Smooth muscle cell (in vitro differentiated cells): Measurements from ENCODE around the gene GRAMD4. TPM values are rescaled to one million over a fixed set of nuclear protein-coding genes. Genes with fewer than 3 reads are reported as not detected.

Experiments used
- DNase-seq: peaks from one replicate; lab custom pipeline; 2025; ENCODE audit not compliant: unreplicated experiment; lab: John Stamatoyannopoulos, UW
- H2AFZ ChIP-seq: fragments of 200-600 bp; sonication (generic); 2 replicates; pipeline ENCODE4 v1.6.0; 2016; ENCODE audit warnings: antibody characterized with exemption, low read depth, mild to moderate bottlenecking
- H3F3A ChIP-seq: fragments of 200-600 bp; sonication (generic); 2 replicates; pipeline ENCODE4 v1.6.0; 2017; ENCODE audit warnings: antibody characterized with exemption, low read depth
- H3K27ac ChIP-seq: fragments of 200-600 bp; sonication (generic); 2 replicates; pipeline ENCODE4 v1.5.1; 2016; ENCODE audit warnings: low read depth, mild to moderate bottlenecking
- H3K27me3 ChIP-seq: fragments of 200-600 bp; sonication (generic); 2 replicates; pipeline ENCODE4 v1.6.1; 2016; ENCODE audit warnings: low read depth, mild to moderate bottlenecking
- H3K36me3 ChIP-seq: fragments of 200-600 bp; sonication (generic); 2 replicates; pipeline ENCODE4 v1.5.1; 2016; ENCODE audit warnings: low read depth
- H3K4me1 ChIP-seq: fragments of 200-600 bp; sonication (generic); 2 replicates; pipeline ENCODE4 v1.5.1; 2016; ENCODE audit warnings: low read depth
- H3K4me2 ChIP-seq: fragments of 200-600 bp; sonication (generic); 2 replicates; pipeline ENCODE4 v1.6.0; 2016; ENCODE audit warnings: mild to moderate bottlenecking
- H3K4me3 ChIP-seq: fragments of 200-600 bp; sonication (generic); 2 replicates; pipeline ENCODE4 v1.5.1; 2016; ENCODE audit warnings: mild to moderate bottlenecking
- H3K79me2 ChIP-seq: fragments of 200-600 bp; sonication (generic); 2 replicates; pipeline ENCODE4 v1.6.0; 2016; ENCODE audit warnings: low read depth, mild to moderate bottlenecking
- H3K9ac ChIP-seq: fragments of 200-600 bp; sonication (generic); 2 replicates; pipeline ENCODE4 v1.6.0; 2016; ENCODE audit warnings: low read depth
- H3K9me3 ChIP-seq: fragments of 200-600 bp; sonication (generic); replicated peaks from 2 replicates; pipeline ENCODE4 v1.5.1; 2016; ENCODE audit warnings: low read depth
- H4K20me1 ChIP-seq: fragments of 200-600 bp; sonication (generic); 2 replicates; pipeline ENCODE4 v1.6.0; 2016; ENCODE audit warnings: low read depth
- CTCF ChIP-seq: fragments of 200-600 bp; sonication (generic); IDR thresholded peaks from 2 replicates; pipeline ENCODE4 v1.5.1; 2017; ENCODE audit warnings: borderline replicate concordance, mild to moderate bottlenecking, antibody characterized with exemption; ENCODE audit not compliant: insufficient read depth, poor library complexity, severe bottlenecking
- WGBS: methylation state at CpG from one replicate; pipeline ENCODE4 v1.1.7; 2016; ENCODE audit warnings: low lambda C conversion rate; 5-methylcytosine and 5-hydroxymethylcytosine counted together
- polyA plus RNA-seq: library from polyadenylated mRNA; unstranded; fragments of >200 nt; fragmentation: Nextera tagmentation; extraction: Ambion mirVana; gene quantifications from 2 replicates; pipeline ENCODE4 v1.2.1, GENCODE V29; 2016
- total RNA-seq: library from RNA; depleted of rRNA; stranded (reverse); fragments of >200 nt; gene quantifications from 2 replicates; pipeline ENCODE4 v1.2.3, GENCODE V29; 2014

The GRAMD4 gene
- total and polyA plus RNA-seq, 2 experiments from 2014 or later: 14.5 to 16.6 TPM

DNA sequence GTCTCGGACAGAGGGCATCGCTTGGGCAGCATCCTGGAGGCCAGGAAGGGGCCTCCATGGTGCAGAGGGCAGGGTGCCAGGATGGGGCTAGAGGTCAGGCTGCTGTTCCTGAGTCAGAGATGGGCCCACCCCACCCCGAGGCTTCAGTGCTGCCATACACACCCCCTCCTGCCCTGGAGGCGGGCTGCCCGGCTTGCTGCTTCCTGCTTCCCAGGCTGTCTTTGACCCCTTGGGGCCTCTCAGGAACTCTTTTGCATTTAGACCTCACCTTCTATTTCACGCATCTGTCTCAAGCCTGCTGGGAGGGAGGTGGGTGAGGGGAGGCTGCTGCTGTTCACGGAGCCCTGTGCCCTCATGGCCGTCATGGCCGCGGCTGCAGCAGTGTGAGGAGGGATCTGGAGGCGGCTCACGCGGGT, 6.6 kb upstream of the GRAMD4 start:
- Histone ChIP-seq H3K4me1 (peaks cover 6% of the 10 kb centered on the region), H3K79me2 (no peaks in the 10 kb centered on the region), H3K27me3 (no peaks in the 10 kb centered on the region), H3K4me3 (no peak overlapping the region), H3K36me3 (no peaks in the 10 kb centered on the region), H4K20me1 (peaks cover 62% of the 10 kb centered on the region), H3K27ac (no peak overlapping the region), H3K9ac (no peak overlapping the region), H3K9me3 (no peaks in the 10 kb centered on the region), H3F3A (no peaks in the 10 kb centered on the region), H3K4me2 (no peak overlapping the region), H2AFZ (no peak overlapping the region)
- TF ChIP-seq CTCF: no peak
- 83% methylated on average over 13 of the region's 13 CpGs for WGBS
- no peak for DNase-seq

DNA sequence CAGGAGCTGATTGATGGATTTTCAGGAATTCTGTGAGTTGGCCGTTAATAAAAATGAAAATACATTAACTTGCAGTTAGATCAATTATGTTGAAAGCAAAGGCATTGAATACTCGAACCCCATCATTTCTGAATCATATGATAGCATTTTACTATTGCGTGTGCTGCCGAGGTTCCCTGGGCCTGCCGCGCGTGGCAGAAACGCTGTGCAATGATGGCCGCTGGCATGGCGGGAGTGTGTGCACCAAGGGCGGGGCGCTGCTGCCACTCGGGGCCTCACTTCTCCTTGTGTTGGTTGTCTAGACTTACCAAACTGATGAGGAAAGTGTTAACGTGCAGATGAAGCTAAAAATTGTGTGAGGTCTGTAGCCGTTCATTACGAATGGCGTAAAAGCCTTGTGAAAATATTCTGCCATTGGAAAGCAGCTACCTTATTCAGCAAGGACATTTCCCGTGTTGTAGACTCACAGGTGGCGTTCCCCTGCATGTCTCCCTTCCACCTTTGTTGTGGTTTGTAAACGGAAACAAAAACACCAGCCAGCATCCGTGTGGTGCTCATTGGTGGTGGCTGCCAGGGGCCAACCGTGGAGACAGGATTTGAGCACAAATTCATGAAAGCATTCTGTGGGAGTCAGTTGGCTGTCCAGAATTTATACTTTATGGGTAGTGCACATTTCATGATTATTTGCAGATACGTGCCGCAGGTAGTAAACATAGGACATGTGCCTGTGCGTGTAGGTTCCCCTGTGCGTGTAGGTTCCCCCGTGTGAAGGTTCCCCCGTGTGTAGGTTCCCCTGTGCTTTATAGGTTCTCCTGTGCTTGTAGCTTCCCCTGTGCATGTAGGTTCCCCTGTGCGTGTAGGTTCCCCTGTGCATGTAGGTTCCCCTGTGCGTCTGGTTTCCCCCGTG, 5.9 kb upstream of the GRAMD4 start:
- Histone ChIP-seq H3K4me3 (no peak overlapping the region), H3K27ac (no peak overlapping the region), H3K9me3 (no peaks in the 10 kb centered on the region), H3K36me3 (no peaks in the 10 kb centered on the region), H3K79me2 (no peaks in the 10 kb centered on the region), H3K27me3 (no peaks in the 10 kb centered on the region), H2AFZ (no peak overlapping the region), H3F3A (no peaks in the 10 kb centered on the region), H3K4me2 (no peak overlapping the region), H3K9ac (no peak overlapping the region), H4K20me1 (peaks cover 66% of the 10 kb centered on the region), H3K4me1 (peaks cover 3% of the 10 kb centered on the region)
- WGBS: 96% methylated on average over 31 of the region's 31 CpGs
- TF ChIP-seq CTCF: no peak
- no peak for DNase-seq

- H3K4me2 ChIP-seq: no peak overlapping the region
- no peaks in the 10 kb centered on the region for H3K79me2 ChIP-seq
- H3K36me3 ChIP-seq: no peaks in the 10 kb centered on the region
- H4K20me1 ChIP-seq: peaks cover 62% of the 10 kb centered on the region
- H3F3A ChIP-seq: no peaks in the 10 kb centered on the region
- DNase-seq: no peak
- WGBS: 96% methylated on average over 18 of the region's 18 CpGs
- no peak for TF ChIP-seq CTCF
- no peak overlapping the region for H3K9ac ChIP-seq
- H3K4me1 ChIP-seq: peaks cover 10% of the 10 kb centered on the region
- no peak overlapping the region for H2AFZ ChIP-seq
- no peak overlapping the region for H3K4me3 ChIP-seq
- no peaks in the 10 kb centered on the region for H3K9me3 ChIP-seq
- no peaks in the 10 kb centered on the region for H3K27me3 ChIP-seq
- no peak overlapping the region for H3K27ac ChIP-seq
Measured at GRCh38 chr22:46617207-46617985, 2.8 kb upstream of the GRAMD4 start.
